Osteocyte (in vitro differentiated cells): ENCODE data around the gene TXNRD2. TPM values are rescaled to one million over a fixed set of nuclear protein-coding genes. Genes with fewer than 3 reads are reported as not detected.

Source experiments
- DNase-seq: peaks from one replicate; pipeline ENCODE4 v3.0.0; 2021; ENCODE audit warnings: mixed read lengths; ENCODE audit not compliant: unreplicated experiment; ENCODE audit errors: extremely low spot score
- H3K27ac Mint-ChIP-seq: one replicate; pipeline ENCODE4 v1.8.0; 2021; ENCODE audit warnings: mild to moderate bottlenecking, mixed read lengths; ENCODE audit not compliant: unreplicated experiment
- H3K27me3 Mint-ChIP-seq: one replicate; pipeline ENCODE4 v1.8.0; 2021; ENCODE audit warnings: mixed read lengths; ENCODE audit not compliant: unreplicated experiment
- H3K36me3 Mint-ChIP-seq: one replicate; pipeline ENCODE4 v1.8.0; 2021; ENCODE audit warnings: mixed read lengths; ENCODE audit not compliant: unreplicated experiment
- H3K4me1 Mint-ChIP-seq: one replicate; pipeline ENCODE4 v1.8.0; 2021; ENCODE audit warnings: mixed read lengths; ENCODE audit not compliant: unreplicated experiment
- H3K4me3 Mint-ChIP-seq: one replicate; pipeline ENCODE4 v1.8.0; 2021; ENCODE audit warnings: mild to moderate bottlenecking, moderate library complexity, mixed read lengths; ENCODE audit not compliant: unreplicated experiment
- H3K9me3 Mint-ChIP-seq: one replicate; pipeline ENCODE4 v1.8.0; 2021; ENCODE audit warnings: mixed read lengths; ENCODE audit not compliant: unreplicated experiment
- CTCF ChIP-seq: fragments of 200-600 bp; sonication (generic); IDR thresholded peaks from 2 replicates; pipeline ENCODE4 v1.5.0; 2021; ENCODE audit warnings: antibody characterized with exemption, mild to moderate bottlenecking, moderate library complexity
- total RNA-seq: library from RNA; stranded (reverse); gene quantifications from 2 replicates; pipeline ENCODE4 v1.2.1, GENCODE V29; 2021

The TXNRD2 gene
- total RNA-seq, 1 donor from 2014 or later: 12.6 TPM

GRCh38 chr22:19891317-19892256 is 50.0 kb downstream of the TXNRD2 start:
- no peaks in the 10 kb centered on the region for H3K27me3 Mint-ChIP-seq

GRCh38 chr22:19890502-19891316 is 50.9 kb downstream of the TXNRD2 start:
- Mint-ChIP-seq H3K4me1 (peaks cover 45% of the 10 kb centered on the region), H3K9me3 (no peaks in the 10 kb centered on the region), H3K36me3 (no peaks in the 10 kb centered on the region), H3K27ac (no peak overlapping the region), H3K27me3 (no peaks in the 10 kb centered on the region), H3K4me3 (no peak overlapping the region)
- TF ChIP-seq CTCF: no peak
- DNase-seq: no peak

More at GRCh38 chr22:19891317-19892256, 50.0 kb downstream of the TXNRD2 start:
- TF ChIP-seq CTCF: no peak
- no peaks in the 10 kb centered on the region for H3K36me3 Mint-ChIP-seq
- H3K4me1 Mint-ChIP-seq: peaks cover 40% of the 10 kb centered on the region
- H3K27ac Mint-ChIP-seq: peak overlapping the region; percentile 95
- no peak for DNase-seq
- no peaks in the 10 kb centered on the region for H3K9me3 Mint-ChIP-seq
- H3K4me3 Mint-ChIP-seq: no peak overlapping the region

GRCh38 chr22:19889951-19890350 is 51.7 kb downstream of the TXNRD2 start:
- Mint-ChIP-seq H3K27me3 (no peaks in the 10 kb centered on the region), H3K27ac (no peak overlapping the region), H3K4me1 (peaks cover 48% of the 10 kb centered on the region), H3K36me3 (no peaks in the 10 kb centered on the region), H3K9me3 (no peaks in the 10 kb centered on the region), H3K4me3 (no peak overlapping the region)
- no peak for TF ChIP-seq CTCF
- no peak for DNase-seq

GRCh38 chr22:19888131-19888746 is 53.4 kb downstream of the TXNRD2 start:
- Mint-ChIP-seq H3K4me1 (peaks cover 39% of the 10 kb centered on the region), H3K27me3 (no peaks in the 10 kb centered on the region), H3K9me3 (no peaks in the 10 kb centered on the region), H3K36me3 (no peaks in the 10 kb centered on the region), H3K27ac (no peak overlapping the region), H3K4me3 (no peak overlapping the region)
- TF ChIP-seq CTCF: no peak
- DNase-seq: no peak
